ENCODE data around the gene CENATAC.
"Not testable (repeated sequence)": the region's sequence is repeated elsewhere in the genome, so short reads cannot be mapped to it uniquely, and the experiment has no call there.

The CENATAC gene

DNA sequence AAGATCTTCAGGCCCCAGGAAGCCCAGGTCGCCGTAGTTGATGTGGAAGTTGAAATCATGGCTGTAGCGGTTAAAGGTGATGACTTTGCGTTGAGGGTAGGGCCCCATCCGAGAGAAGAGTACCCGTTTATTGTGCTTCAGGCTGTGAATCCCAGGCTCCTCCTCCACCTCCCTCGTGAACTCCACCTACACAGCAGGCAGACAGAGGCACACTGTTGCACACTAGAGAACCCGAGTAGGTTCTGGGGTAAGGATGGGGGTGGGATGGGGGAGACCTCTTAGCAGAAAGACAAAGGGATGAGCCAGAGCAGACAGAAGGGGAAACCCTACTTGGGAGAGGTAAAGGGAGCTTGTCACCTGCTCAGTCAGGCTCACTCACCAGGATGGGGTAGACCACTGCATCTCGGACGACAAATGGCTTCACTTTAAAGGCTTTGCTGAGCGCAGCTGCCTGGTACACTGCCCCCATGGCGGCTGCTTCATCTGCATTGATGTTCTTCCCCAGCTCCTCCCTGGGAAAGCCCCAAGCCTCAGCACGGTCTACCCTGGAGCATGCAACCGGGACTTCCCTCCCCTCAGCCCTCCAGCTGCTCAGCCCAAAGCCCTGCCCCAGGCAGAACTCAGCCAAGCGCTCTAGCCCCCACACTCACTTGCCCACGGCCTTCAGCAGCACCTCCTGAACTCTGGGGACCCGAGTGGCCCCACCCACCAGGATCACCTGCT, 53.7 kb downstream of the CENATAC start:
- DNase-seq (ENCODE audit: low read depth in 1 of 2, low spot score in 1 of 2) = no peak

DNA sequence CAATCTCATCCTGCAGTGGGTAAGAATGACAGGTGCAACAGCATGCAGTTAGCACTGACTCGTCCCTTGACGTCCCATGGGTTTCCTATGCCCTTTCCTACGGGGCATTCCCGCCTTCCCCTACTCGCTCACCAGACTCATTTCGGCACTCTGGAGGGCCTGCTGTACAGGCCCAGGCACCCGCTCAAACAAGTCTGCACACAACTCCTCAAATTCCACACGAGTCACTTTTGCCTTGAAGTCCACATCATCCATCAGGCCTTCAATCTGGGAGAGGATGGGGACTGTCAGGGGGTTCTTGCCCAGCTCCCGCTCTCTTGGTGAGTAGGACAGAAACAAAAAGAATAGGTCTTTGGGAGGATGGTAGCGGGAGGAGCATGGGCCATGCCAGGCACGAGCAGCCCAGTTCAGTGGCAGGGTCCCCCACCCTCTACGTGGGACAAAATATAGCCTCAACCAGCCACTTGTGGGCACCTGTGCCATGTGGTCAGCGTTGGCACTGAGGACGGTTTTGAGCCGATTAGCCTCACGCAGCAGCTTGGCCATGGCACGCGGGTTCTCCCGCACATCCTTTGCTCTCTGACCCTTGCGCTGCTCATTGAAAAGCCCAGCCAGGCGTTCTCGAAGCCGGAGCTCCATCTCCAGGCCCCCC, 54.4 kb downstream of the CENATAC start:
- DNase-seq (ENCODE audit: low read depth in 1 of 2, low spot score in 1 of 2) = no peak

DNA sequence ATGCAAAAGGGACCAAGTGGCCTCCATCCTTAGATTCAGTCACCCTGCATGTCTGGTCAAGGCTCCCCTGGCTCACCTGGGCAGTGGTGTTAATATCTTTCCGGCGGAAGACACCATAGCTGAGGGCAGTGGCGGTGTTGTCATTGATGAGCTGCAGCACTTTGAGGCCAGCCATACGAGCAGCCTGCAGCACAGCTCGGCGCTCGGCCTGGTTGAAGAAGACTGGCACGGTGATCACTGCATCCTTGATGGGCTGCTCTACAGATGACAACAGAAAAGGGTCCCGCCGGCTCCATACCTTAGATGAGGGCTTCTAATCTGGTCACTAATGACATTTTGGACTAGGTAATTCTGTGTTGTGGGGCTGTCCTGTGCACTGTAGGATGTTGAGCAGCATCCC, 56.5 kb downstream of the CENATAC start:
- DNase-seq (ENCODE audit: low read depth in 1 of 2, low spot score in 1 of 2) = no peak

DNA sequence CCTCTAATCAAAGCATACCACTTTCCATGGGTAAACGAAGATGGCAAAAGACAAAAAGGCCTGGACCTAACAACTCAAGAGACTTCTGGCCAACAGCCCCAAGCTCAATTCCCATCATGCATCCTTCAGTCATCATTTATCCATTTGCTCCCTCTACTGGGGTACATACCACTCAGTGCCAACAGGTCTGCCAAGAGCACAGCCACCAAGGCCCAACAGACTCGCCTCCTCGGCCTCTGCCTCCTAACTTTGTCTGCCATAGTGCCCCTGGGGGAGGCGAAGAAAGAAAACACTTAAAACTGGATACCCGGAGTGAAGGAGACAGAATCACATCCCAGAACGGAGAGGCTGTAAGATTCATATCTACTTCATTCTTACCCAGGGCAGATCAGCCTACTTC, 58.0 kb downstream of the CENATAC start:
- DNase-seq (ENCODE audit: low read depth in 1 of 2, low spot score in 1 of 2) = no peak

DNA sequence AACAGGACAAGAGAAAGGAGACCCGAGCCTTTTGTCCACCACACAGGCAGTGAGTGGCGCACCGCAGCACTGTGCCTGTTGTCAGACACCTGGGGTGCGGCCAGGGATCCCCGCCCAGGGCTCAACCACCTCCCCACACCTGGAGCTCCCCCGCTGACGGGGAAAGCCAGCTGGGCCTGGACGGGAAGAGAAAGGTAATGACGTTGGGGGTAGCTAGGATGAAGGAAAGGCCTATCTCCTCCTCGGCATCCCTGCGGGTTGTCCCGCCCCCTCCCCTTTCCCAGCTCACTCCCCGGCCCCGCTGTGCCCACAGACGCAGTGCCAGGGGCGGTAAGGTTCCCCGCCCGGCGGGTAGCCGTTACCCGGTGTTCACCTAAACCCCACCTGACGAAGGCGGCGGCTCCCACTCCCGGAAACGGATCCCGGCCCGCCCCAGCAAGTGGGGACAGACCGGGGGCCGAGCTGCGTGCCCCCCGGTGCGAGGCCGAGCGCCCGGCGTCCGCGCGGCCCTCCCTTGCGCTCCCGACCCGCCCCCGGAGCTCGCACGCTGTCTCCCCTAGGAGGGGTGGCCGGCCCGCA, 58.6 kb downstream of the CENATAC start:
- DNase-seq (ENCODE audit: low read depth in 1 of 2, low spot score in 1 of 2) = peak in 1 of 2 donors; percentile 36

DNA sequence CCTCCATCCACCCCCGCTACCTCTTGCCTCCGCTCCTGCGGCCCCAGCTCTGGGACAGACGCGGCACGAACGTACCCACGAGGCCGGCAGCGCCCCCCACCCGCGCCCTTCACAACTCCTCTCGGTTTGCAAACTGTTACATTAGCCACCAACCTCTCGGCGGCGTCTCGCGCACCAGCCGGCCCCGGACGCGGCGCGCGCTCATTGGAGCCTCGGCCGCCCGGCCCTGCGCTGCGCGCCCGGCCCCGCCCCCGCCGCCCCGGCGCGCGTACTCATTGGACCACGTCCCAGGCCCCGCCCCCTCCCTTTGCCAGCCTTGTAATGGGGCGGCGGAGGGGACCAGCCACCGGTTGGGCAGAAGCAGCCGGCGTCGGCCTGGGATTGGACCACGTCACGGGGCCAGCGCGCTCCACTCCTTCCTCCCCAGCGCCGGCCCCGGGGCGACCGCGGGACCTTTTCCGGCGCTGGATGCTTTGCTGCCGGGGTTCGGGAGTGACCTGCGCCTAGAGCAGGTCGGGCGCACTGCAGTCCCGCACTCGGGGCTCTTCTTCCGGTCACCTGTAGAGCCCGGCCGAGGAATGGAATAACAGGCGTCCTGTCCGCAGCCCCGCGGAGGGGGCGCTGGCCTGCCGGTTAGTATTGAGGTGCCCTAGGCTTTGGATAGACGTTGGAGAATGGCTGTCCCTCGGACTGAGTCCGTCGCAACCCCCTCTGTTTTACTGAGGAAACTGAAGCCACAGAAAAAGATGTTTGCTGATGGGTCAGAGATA, 59.2 kb downstream of the CENATAC start, which contains the start of gene HYOU1:
TSS of gene HYOU1 (minus strand) at position 206 of the 770 bp plus-strand sequence. CDS start 1,045 bp downstream, outside the sequence.
- DNase-seq (ENCODE audit: low read depth in 1 of 2, low spot score in 1 of 2) = peak; percentile 96 to 98

DNA sequence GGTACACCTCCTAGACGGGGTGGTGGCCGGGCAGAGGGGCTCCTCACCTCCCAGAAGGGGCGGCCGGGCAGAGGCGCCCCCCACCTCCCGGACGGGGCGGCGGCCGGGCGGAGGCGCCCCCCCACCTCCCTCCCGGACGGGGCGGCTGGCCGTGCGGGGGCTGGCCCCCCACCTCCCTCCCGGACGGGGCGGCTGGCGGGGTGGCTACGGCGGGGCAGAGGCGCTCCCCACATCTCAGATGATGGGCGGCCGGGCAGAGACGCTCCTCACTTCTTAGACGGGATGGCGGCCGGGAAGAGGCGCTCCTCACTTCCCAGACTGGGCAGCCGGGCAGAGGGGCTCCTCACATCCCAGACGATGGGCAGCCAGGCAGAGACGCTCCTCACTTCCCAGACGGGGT, 61.2 kb downstream of the CENATAC start:
- DNase-seq (ENCODE audit: low read depth in 1 of 2, low spot score in 1 of 2) = not testable (repeated sequence)

DNA sequence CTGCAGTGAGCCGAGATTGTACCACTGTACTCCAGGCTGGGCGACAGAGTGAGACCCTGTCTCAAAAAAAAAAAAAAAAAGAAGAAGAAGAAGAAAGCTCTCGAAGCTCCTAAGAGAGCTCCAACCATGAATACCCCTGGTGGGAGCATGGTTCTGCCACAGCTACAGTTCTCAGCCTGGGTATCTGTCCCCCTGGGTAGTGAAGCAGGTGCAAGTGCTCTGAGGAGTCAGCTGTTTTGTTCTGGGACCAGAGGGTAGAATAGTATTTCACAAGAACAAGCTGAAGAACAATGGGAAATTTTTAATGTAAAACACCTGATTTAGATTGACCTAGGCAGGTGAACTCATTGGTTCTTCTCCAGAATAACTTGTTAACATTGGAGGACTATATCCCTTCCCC, 63.3 kb downstream of the CENATAC start:
- DNase-seq (ENCODE audit: low read depth in 1 of 2, low spot score in 1 of 2) = no peak

DNA sequence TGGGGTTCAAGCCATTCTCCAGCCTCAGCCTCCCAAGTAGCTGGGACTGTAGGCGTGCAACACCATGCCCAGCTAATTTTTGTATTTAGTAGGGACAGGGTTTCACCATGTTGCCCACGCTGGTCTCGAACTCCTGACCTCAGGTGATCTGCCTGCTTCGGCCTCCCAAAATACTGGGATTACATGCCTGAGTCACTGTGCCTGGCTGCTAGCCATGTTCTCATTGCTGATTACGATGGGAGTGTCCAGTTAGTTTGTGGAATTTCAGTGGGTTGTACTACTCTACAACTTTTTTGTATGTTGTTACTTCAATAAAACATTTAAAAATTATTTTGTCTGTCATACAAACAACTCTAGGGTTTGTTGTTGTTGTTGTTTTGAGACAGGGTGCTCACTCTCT, 64.8 kb downstream of the CENATAC start:
- no peak for DNase-seq (ENCODE audit: low read depth in 1 of 2, low spot score in 1 of 2)

DNA sequence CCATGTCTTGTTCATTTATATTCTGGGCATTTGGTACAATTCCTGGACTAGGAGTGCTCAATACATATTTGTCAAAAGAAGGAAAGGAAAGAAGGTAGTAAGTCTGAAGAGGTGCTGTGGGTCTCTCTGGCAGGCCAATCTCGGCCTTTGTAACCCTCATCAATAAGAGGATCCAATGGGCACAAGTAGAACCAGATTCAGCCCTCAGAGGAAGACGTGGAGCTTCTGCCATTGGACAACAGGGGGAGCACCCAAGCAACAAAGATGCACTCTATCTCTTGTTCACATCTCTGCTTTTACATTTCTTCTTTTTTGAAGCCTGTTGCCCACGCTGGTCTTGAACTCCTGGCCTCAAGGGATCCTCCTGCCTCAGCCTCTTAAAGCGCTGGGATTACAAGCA, 67.4 kb downstream of the CENATAC start:
- peak in 1 of 2 donors; percentile 17 for DNase-seq (ENCODE audit: low read depth in 1 of 2, low spot score in 1 of 2)

Measured in activated T-helper 1 cell treated with anti-CD3 and anti-CD28 coated beads, Interleukin-2, amount 50 U/mL, for 16 hours (primary cell).